Esophagus squamous epithelium (tissue), 4 donors: ENCODE data around the gene HNF1B.

ENCODE experiments used
- CTCF ChIP-seq, 6 experiments: fragments of 450-650 bp in 4 of 6; fragments of 200-600 bp in 2 of 6; sonication (generic) in 2 of 6; IDR thresholded peaks; one replicate each; pipeline ENCODE4 v1.5.1; 2016 to 2019; ENCODE audit warnings: antibody characterized with exemption in 6 of 6, mild to moderate bottlenecking in 4 of 6, moderate library complexity in 4 of 6
- POLR2A ChIP-seq, 4 donors: fragments of 450-650 bp; IDR thresholded peaks; one replicate each; pipeline ENCODE4 v1.6.1; 2017; ENCODE audit warnings: antibody characterized with exemption in 4 of 4, mild to moderate bottlenecking in 4 of 4, moderate library complexity in 3 of 4

DNA sequence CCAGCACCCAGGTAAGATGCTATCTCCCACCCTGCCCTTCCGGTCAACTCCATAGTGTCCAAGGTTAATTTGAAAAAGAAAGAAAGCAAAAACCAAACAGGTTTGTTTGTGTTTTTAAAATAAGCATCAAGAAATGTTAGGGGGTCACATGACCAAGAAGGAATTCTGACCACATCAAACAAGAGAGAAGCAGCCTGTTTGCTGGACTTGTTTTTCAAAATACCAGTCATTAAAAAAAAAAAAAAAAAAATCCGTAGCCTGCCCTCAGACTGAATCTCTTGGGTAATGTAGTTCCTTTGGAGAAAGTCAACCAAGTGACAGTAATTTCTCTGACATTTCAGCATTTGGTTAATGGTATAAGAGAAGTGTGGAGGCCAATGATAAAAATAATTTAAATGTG, 38.4 kb downstream of the HNF1B start:
- no peak for TF ChIP-seq CTCF (IDR thresholded peaks at IDR 0.05)
- no peak for TF ChIP-seq POLR2A (IDR thresholded peaks at IDR 0.05)
